ENCODE measurements around the gene HOMEZ. TPM values are rescaled to one million over a fixed set of nuclear protein-coding genes. Genes with fewer than 3 reads are reported as not detected.
A peak's percentile ranks its signal among the peaks of the same experiment; 100 is the strongest.

The HOMEZ gene
- total RNA-seq, 1 donor from 2014 or later: 21.0 TPM

- Mint-ChIP-seq H3K9me3 (no peaks in the 10 kb centered on the region), H3K4me3 (peak overlapping the region; percentile 47), H3K36me3 (peaks cover 27% of the 10 kb centered on the region), H3K27me3 (ENCODE audit: insufficient read depth, low read depth) (peaks cover 13% of the 10 kb centered on the region), H3K4me1 (peaks cover 27% of the 10 kb centered on the region), H3K27ac (no peak overlapping the region)
- Histone ChIP-seq H4K20me1 (ENCODE audit: low read depth) (peaks cover 20% of the 10 kb centered on the region), H3K79me2 (ENCODE audit: low read depth) (peaks cover 29% of the 10 kb centered on the region), H3F3A (ENCODE audit: low read depth) (peaks cover 67% of the 10 kb centered on the region), H2AFZ (replicated peaks) (no peak overlapping the region), H3K9me3 (ENCODE audit: low read depth) (no peaks in the 10 kb centered on the region), H3K27me3 (no peaks in the 10 kb centered on the region), H3K4me2 (peak overlapping the region; percentile 95), H3K4me1 (peaks cover 22% of the 10 kb centered on the region), H3K4me3 (no peak overlapping the region), H3K27ac (no peak overlapping the region), H3K36me3 (peaks cover 14% of the 10 kb centered on the region), H3K9ac (no peak overlapping the region)
- no peak for DNase-seq (ENCODE audit: low spot score)
- TF ChIP-seq EZH2 (IDR thresholded peaks at IDR 0.05) (no peak), EZH2phosphoT487 (IDR thresholded peaks at IDR 0.05) (no peak), CTCF (IDR thresholded peaks at IDR 0.05) (no peak)
These were observed 38.0 kb upstream of the HOMEZ start for GRCh38 chr14:23323838-23324454.

DNA sequence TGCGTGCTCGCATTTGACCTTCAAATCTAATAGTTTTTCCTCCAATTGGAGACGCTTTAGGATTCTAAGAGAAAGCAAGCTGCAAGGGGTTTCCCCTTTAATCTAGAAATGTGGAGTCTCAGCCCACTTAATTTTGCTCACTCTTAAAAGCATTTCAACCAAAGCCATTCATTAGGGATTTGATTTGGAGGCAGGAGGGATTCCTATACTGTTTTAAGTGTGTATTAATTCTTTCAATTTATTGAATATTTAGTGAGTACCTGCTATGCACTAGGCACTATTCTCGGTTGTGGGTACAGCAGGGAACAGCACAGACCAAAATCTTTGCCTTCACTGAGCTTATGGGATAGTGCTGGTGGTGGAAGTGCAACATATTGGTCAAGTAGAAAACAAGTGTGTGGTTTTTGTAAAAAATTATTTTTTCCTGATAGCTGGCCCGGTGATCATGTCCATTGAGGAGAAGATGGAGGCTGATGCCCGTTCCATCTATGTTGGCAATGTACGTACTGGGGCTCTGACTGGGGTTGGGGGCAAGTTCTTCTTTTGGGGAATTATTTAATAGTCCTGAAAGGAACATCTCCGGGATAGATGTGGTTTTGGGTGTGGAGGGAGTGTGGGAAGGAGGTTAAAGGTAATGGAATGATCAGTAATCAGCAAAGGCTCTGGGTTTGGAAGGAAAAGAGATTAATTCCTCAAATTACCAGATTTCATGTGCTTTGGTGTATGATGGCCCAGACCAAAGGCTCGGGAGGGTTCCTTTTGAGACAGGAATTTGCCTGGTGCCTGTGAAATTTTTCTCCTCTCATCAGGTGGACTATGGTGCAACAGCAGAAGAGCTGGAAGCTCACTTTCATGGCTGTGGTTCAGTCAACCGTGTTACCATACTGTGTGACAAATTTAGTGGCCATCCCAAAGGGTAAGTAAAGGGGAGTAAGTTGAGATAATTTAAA lies 36.9 kb upstream of the HOMEZ start:
- peaks cover 20% of the 10 kb centered on the region for H4K20me1 ChIP-seq (ENCODE audit: low read depth)
- peak overlapping the region; percentile 98 for H3K4me3 Mint-ChIP-seq
- peaks cover 67% of the 10 kb centered on the region for H3F3A ChIP-seq (ENCODE audit: low read depth)
- peaks cover 22% of the 10 kb centered on the region for H3K4me1 ChIP-seq
- H3K4me3 ChIP-seq: peak overlapping the region; percentile 96
- H3K9ac ChIP-seq: peak overlapping the region; percentile 98
- no peaks in the 10 kb centered on the region for H3K27me3 ChIP-seq
- no peaks in the 10 kb centered on the region for H3K9me3 Mint-ChIP-seq
- H3K4me2 ChIP-seq: peak overlapping the region; percentile 95
- no peak for DNase-seq (ENCODE audit: low spot score)
- peaks cover 27% of the 10 kb centered on the region for H3K36me3 Mint-ChIP-seq
- H3K36me3 ChIP-seq: peaks cover 14% of the 10 kb centered on the region
- no peak overlapping the region for H2AFZ ChIP-seq (replicated peaks)
- peak overlapping the region; percentile 4 for H3K27ac ChIP-seq
- TF ChIP-seq EZH2 (IDR thresholded peaks at IDR 0.05): no peak
- TF ChIP-seq EZH2phosphoT487 (IDR thresholded peaks at IDR 0.05): no peak
- no peak for TF ChIP-seq CTCF (IDR thresholded peaks at IDR 0.05)
- peak overlapping the region; percentile 98 for H3K27ac Mint-ChIP-seq
- peaks cover 29% of the 10 kb centered on the region for H3K79me2 ChIP-seq (ENCODE audit: low read depth)
- H3K4me1 Mint-ChIP-seq: peaks cover 27% of the 10 kb centered on the region
- peaks cover 13% of the 10 kb centered on the region for H3K27me3 Mint-ChIP-seq (ENCODE audit: insufficient read depth, low read depth)
- no peaks in the 10 kb centered on the region for H3K9me3 ChIP-seq (ENCODE audit: low read depth)

DNA sequence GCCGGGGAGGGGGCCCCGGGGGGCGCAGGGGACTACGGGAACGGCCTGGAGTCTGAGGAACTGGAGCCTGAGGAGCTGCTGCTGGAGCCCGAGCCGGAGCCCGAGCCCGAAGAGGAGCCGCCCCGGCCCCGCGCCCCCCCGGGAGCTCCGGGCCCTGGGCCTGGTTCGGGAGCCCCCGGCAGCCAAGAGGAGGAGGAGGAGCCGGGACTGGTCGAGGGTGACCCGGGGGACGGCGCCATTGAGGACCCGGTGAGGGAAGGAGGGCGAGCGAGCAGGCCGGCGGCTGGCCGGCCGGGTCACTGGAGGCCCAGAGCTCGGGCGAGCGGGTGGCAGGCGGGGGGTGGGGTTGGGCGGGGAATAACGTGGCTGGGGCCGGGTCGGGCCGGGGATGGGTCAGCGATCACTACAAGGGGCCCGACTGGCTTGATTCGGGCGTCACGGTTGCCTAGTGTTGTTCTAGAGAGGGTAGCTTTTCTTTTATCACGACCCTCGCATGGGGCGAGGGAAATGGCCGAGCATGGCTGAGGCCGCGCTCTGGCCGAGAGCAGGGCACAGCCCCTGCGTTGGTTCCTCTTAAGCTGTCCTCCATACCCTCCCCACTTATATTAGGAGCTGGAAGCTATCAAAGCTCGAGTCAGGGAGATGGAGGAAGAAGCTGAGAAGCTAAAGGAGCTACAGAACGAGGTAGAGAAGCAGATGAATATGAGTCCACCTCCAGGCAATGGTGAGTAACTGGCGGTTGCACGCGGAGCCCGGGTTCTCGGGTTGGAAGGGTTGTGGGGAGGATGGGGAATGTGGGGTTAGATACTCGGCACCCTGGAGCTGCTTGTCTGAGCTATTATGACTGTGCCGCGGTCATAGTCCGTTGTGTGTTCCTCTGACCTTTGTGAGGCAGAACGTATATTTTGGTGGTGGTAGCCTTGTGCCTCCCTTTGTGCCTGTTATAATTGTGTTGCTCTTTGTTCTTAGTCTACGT lies 35.9 kb upstream of the HOMEZ start:
- peak overlapping the region; percentile 95 for H3K4me2 ChIP-seq
- peak overlapping the region; percentile 98 for H3K9ac ChIP-seq
- peaks cover 22% of the 10 kb centered on the region for H3K4me1 ChIP-seq
- peak overlapping the region; percentile 96 for H3K4me3 ChIP-seq
- H3K27me3 Mint-ChIP-seq (ENCODE audit: insufficient read depth, low read depth): peaks cover 13% of the 10 kb centered on the region
- peaks cover 27% of the 10 kb centered on the region for H3K36me3 Mint-ChIP-seq
- H2AFZ ChIP-seq (replicated peaks): peak overlapping the region; percentile 82
- peaks cover 14% of the 10 kb centered on the region for H3K36me3 ChIP-seq
- peak; percentile 58 for DNase-seq (ENCODE audit: low spot score)
- H3K9me3 ChIP-seq (ENCODE audit: low read depth): no peaks in the 10 kb centered on the region
- H3K4me1 Mint-ChIP-seq: peaks cover 27% of the 10 kb centered on the region
- peaks cover 20% of the 10 kb centered on the region for H4K20me1 ChIP-seq (ENCODE audit: low read depth)
- no peak for TF ChIP-seq EZH2 (IDR thresholded peaks at IDR 0.05)
- TF ChIP-seq EZH2phosphoT487 (IDR thresholded peaks at IDR 0.05): no peak
- TF ChIP-seq CTCF (IDR thresholded peaks at IDR 0.05): no peak
- peaks cover 29% of the 10 kb centered on the region for H3K79me2 ChIP-seq (ENCODE audit: low read depth)
- H3F3A ChIP-seq (ENCODE audit: low read depth): peaks cover 57% of the 10 kb centered on the region
- no peaks in the 10 kb centered on the region for H3K9me3 Mint-ChIP-seq
- H3K27me3 ChIP-seq: no peaks in the 10 kb centered on the region
- H3K27ac ChIP-seq: peak overlapping the region; percentile 97
- H3K27ac Mint-ChIP-seq: peak overlapping the region; percentile 98
- peak overlapping the region; percentile 98 for H3K4me3 Mint-ChIP-seq
